ENCODE results near the gene JPH2. TPM values are rescaled to one million over a fixed set of nuclear protein-coding genes. Genes with fewer than 3 reads are reported as not detected.

The JPH2 gene
- polyA plus RNA-seq, 4 donors, result 0.22 to 15.0 (median 2.2) TPM

GRCh38 chr20:44110816-44111568 is 76.0 kb downstream of the JPH2 start:
- no peak for FAIRE-seq
- H3K9me3 ChIP-seq (ENCODE audit: control insufficient read depth in 2 of 2, insufficient read depth in 1 of 2, low read depth in 1 of 2, low read length in 1 of 2), result peaks cover 0 to 2% of the 10 kb centered on the region in 2 donors
- H3K4me1 ChIP-seq (ENCODE audit: control insufficient read depth in 3 of 3, insufficient read depth in 2 of 3, low read depth in 1 of 3, low read length in 2 of 3), result no peaks in the 10 kb centered on the region
- peaks cover 0 to 17% (median 14%) of the 10 kb centered on the region in 3 donors for H3K27me3 ChIP-seq (ENCODE audit: control insufficient read depth in 3 of 3, insufficient read depth in 3 of 3, low read length in 3 of 3)
- no peak overlapping the region for H3K4me3 ChIP-seq (ENCODE audit: low read depth in 1 of 3, low read length in 3 of 3)
- peaks cover 0 to 11% (median 0%) of the 10 kb centered on the region in 3 donors for H3K36me3 ChIP-seq (ENCODE audit: control insufficient read depth in 3 of 3, insufficient read depth in 2 of 3, low read depth in 1 of 3, low read length in 3 of 3)
- WGBS, 3 donors, result 58 to 79% (median 75%) methylated on average over 9 of the region's 9 CpGs
- no peak overlapping the region for H3K27ac ChIP-seq (ENCODE audit: low read depth in 1 of 3, low read length in 2 of 3)
- no peak for DNase-seq

GRCh38 chr20:44109951-44110361 is 77.0 kb downstream of the JPH2 start:
- FAIRE-seq (no peak), DNase-seq (no peak)
- Histone ChIP-seq H3K27ac (ENCODE audit: low read depth in 1 of 3, low read length in 2 of 3) (no peak overlapping the region), H3K4me1 (ENCODE audit: control insufficient read depth in 3 of 3, insufficient read depth in 2 of 3, low read depth in 1 of 3, low read length in 2 of 3) (no peaks in the 10 kb centered on the region), H3K27me3 (ENCODE audit: control insufficient read depth in 3 of 3, insufficient read depth in 3 of 3, low read length in 3 of 3) (peaks cover 0 to 11% (median 9%) of the 10 kb centered on the region in 3 donors), H3K36me3 (ENCODE audit: control insufficient read depth in 3 of 3, insufficient read depth in 2 of 3, low read depth in 1 of 3, low read length in 3 of 3) (peaks cover 0 to 11% (median 0%) of the 10 kb centered on the region in 3 donors), H3K4me3 (ENCODE audit: low read depth in 1 of 3, low read length in 3 of 3) (no peak overlapping the region), H3K9me3 (ENCODE audit: control insufficient read depth in 2 of 2, insufficient read depth in 1 of 2, low read depth in 1 of 2, low read length in 1 of 2) (peaks cover 0 to 2% of the 10 kb centered on the region in 2 donors)
- 25 to 42% (median 42%) methylated on average over 5 of the region's 5 CpGs for WGBS, 3 donors

GRCh38 chr20:44106615-44107014 is 80.4 kb downstream of the JPH2 start:
- Histone ChIP-seq H3K4me3 (ENCODE audit: low read depth in 1 of 3, low read length in 3 of 3) (no peak overlapping the region), H3K36me3 (ENCODE audit: control insufficient read depth in 3 of 3, insufficient read depth in 2 of 3, low read depth in 1 of 3, low read length in 3 of 3) (no peaks in the 10 kb centered on the region), H3K4me1 (ENCODE audit: control insufficient read depth in 3 of 3, insufficient read depth in 2 of 3, low read depth in 1 of 3, low read length in 2 of 3) (no peaks in the 10 kb centered on the region), H3K27me3 (ENCODE audit: control insufficient read depth in 3 of 3, insufficient read depth in 3 of 3, low read length in 3 of 3) (peaks cover 0 to 5% (median 3%) of the 10 kb centered on the region in 3 donors), H3K9me3 (ENCODE audit: control insufficient read depth in 2 of 2, insufficient read depth in 1 of 2, low read depth in 1 of 2, low read length in 1 of 2) (peaks cover 0 to 2% of the 10 kb centered on the region in 2 donors), H3K27ac (ENCODE audit: low read depth in 1 of 3, low read length in 2 of 3) (no peak overlapping the region)
- WGBS, 3 donors, result 74 to 85% (median 75%) methylated on average over 5 of the region's 5 CpGs
- no peak for FAIRE-seq
- DNase-seq, result no peak

- Histone ChIP-seq H3K27ac (ENCODE audit: low read depth in 1 of 3, low read length in 2 of 3) (no peak overlapping the region), H3K9me3 (ENCODE audit: control insufficient read depth in 2 of 2, insufficient read depth in 1 of 2, low read depth in 1 of 2, low read length in 1 of 2) (peaks cover 0 to 2% of the 10 kb centered on the region in 2 donors), H3K4me1 (ENCODE audit: control insufficient read depth in 3 of 3, insufficient read depth in 2 of 3, low read depth in 1 of 3, low read length in 2 of 3) (no peaks in the 10 kb centered on the region), H3K4me3 (ENCODE audit: low read depth in 1 of 3, low read length in 3 of 3) (no peak overlapping the region), H3K36me3 (ENCODE audit: control insufficient read depth in 3 of 3, insufficient read depth in 2 of 3, low read depth in 1 of 3, low read length in 3 of 3) (no peaks in the 10 kb centered on the region), H3K27me3 (ENCODE audit: control insufficient read depth in 3 of 3, insufficient read depth in 3 of 3, low read length in 3 of 3) (peaks cover 0 to 5% (median 3%) of the 10 kb centered on the region in 3 donors)
- DNase-seq (no peak), FAIRE-seq (no peak)
- WGBS, 3 donors, result 34 to 57% (median 53%) methylated on average over 7 of the region's 7 CpGs
Measured at GRCh38 chr20:44104798-44105517, 82.0 kb downstream of the JPH2 start.

- FAIRE-seq (no peak), DNase-seq (no peak)
- WGBS, 3 donors, result 93 to 98% (median 95%) methylated on average over 1 of the region's 1 CpG
- H3K27me3 ChIP-seq (ENCODE audit: control insufficient read depth in 3 of 3, insufficient read depth in 3 of 3, low read length in 3 of 3), result peaks cover 0 to 5% (median 0%) of the 10 kb centered on the region in 3 donors
- no peaks in the 10 kb centered on the region for H3K9me3 ChIP-seq (ENCODE audit: control insufficient read depth in 2 of 2, insufficient read depth in 1 of 2, low read depth in 1 of 2, low read length in 1 of 2)
- no peaks in the 10 kb centered on the region for H3K36me3 ChIP-seq (ENCODE audit: control insufficient read depth in 3 of 3, insufficient read depth in 2 of 3, low read depth in 1 of 3, low read length in 3 of 3)
- no peak overlapping the region for H3K4me3 ChIP-seq (ENCODE audit: low read depth in 1 of 3, low read length in 3 of 3)
- no peaks in the 10 kb centered on the region for H3K4me1 ChIP-seq (ENCODE audit: control insufficient read depth in 3 of 3, insufficient read depth in 2 of 3, low read depth in 1 of 3, low read length in 2 of 3)
- H3K27ac ChIP-seq (ENCODE audit: low read depth in 1 of 3, low read length in 2 of 3), result no peak overlapping the region
Measured at GRCh38 chr20:44102582-44102981, 84.4 kb downstream of the JPH2 start.

GRCh38 chr20:44099832-44100231 is 87.2 kb downstream of the JPH2 start:
- Histone ChIP-seq H3K4me3 (ENCODE audit: low read depth in 1 of 3, low read length in 3 of 3) (no peak overlapping the region), H3K27me3 (ENCODE audit: control insufficient read depth in 3 of 3, insufficient read depth in 3 of 3, low read length in 3 of 3) (peaks cover 0 to 2% (median 0%) of the 10 kb centered on the region in 3 donors), H3K4me1 (ENCODE audit: control insufficient read depth in 3 of 3, insufficient read depth in 2 of 3, low read depth in 1 of 3, low read length in 2 of 3) (no peaks in the 10 kb centered on the region), H3K27ac (ENCODE audit: low read depth in 1 of 3, low read length in 2 of 3) (no peak overlapping the region), H3K9me3 (ENCODE audit: control insufficient read depth in 2 of 2, insufficient read depth in 1 of 2, low read depth in 1 of 2, low read length in 1 of 2) (no peaks in the 10 kb centered on the region), H3K36me3 (ENCODE audit: control insufficient read depth in 3 of 3, insufficient read depth in 2 of 3, low read depth in 1 of 3, low read length in 3 of 3) (no peaks in the 10 kb centered on the region)
- no peak for FAIRE-seq
- no peak for DNase-seq
- 32 to 62% (median 61%) methylated on average over 7 of the region's 7 CpGs for WGBS, 3 donors

- Histone ChIP-seq H3K36me3 (ENCODE audit: control insufficient read depth in 3 of 3, insufficient read depth in 2 of 3, low read depth in 1 of 3, low read length in 3 of 3) (no peaks in the 10 kb centered on the region), H3K4me1 (ENCODE audit: control insufficient read depth in 3 of 3, insufficient read depth in 2 of 3, low read depth in 1 of 3, low read length in 2 of 3) (no peaks in the 10 kb centered on the region), H3K27ac (ENCODE audit: low read depth in 1 of 3, low read length in 2 of 3) (no peak overlapping the region), H3K4me3 (ENCODE audit: low read depth in 1 of 3, low read length in 3 of 3) (no peak overlapping the region), H3K27me3 (ENCODE audit: control insufficient read depth in 3 of 3, insufficient read depth in 3 of 3, low read length in 3 of 3) (peaks cover 0 to under 1% (median 0%) of the 10 kb centered on the region in 3 donors), H3K9me3 (ENCODE audit: control insufficient read depth in 2 of 2, insufficient read depth in 1 of 2, low read depth in 1 of 2, low read length in 1 of 2) (no peaks in the 10 kb centered on the region)
- FAIRE-seq, result no peak
- no peak for DNase-seq
- 95 to 97% (median 95%) methylated on average over 5 of the region's 5 CpGs for WGBS, 3 donors
Measured at GRCh38 chr20:44098657-44099056, 88.3 kb downstream of the JPH2 start.

GRCh38 chr20:44098256-44098630 is 88.7 kb downstream of the JPH2 start:
- Histone ChIP-seq H3K4me1 (ENCODE audit: control insufficient read depth in 3 of 3, insufficient read depth in 2 of 3, low read depth in 1 of 3, low read length in 2 of 3) (no peaks in the 10 kb centered on the region), H3K27ac (ENCODE audit: low read depth in 1 of 3, low read length in 2 of 3) (no peak overlapping the region), H3K9me3 (ENCODE audit: control insufficient read depth in 2 of 2, insufficient read depth in 1 of 2, low read depth in 1 of 2, low read length in 1 of 2) (no peaks in the 10 kb centered on the region), H3K4me3 (ENCODE audit: low read depth in 1 of 3, low read length in 3 of 3) (no peak overlapping the region), H3K36me3 (ENCODE audit: control insufficient read depth in 3 of 3, insufficient read depth in 2 of 3, low read depth in 1 of 3, low read length in 3 of 3) (no peaks in the 10 kb centered on the region), H3K27me3 (ENCODE audit: control insufficient read depth in 3 of 3, insufficient read depth in 3 of 3, low read length in 3 of 3) (no peaks in the 10 kb centered on the region)
- WGBS, 3 donors, result 84 to 93% (median 86%) methylated on average over 6 of the region's 6 CpGs
- no peak for DNase-seq
- FAIRE-seq, result no peak

All from small intestine (tissue), 7 donors.